T-helper 2 cell (primary cell): ENCODE results near the gene CYP3A5.
"Not testable (repeated sequence)": the region's sequence is repeated elsewhere in the genome, so short reads cannot be mapped to it uniquely, and the experiment has no call there.

Experiments
- DNase-seq, 5 experiments: peaks; one replicate each; pipeline versions ENCODE4 v3.0.0 to v3.0.0-alpha.2; 2012 to 2022
- total RNA-seq, 2 donors: gene quantifications; one replicate each; lab custom pipeline; 2026; lab: John Stamatoyannopoulos, UW

Gene CYP3A5
- 0 to 0.07 reads per million in 2 donors for total RNA-seq

DNA sequence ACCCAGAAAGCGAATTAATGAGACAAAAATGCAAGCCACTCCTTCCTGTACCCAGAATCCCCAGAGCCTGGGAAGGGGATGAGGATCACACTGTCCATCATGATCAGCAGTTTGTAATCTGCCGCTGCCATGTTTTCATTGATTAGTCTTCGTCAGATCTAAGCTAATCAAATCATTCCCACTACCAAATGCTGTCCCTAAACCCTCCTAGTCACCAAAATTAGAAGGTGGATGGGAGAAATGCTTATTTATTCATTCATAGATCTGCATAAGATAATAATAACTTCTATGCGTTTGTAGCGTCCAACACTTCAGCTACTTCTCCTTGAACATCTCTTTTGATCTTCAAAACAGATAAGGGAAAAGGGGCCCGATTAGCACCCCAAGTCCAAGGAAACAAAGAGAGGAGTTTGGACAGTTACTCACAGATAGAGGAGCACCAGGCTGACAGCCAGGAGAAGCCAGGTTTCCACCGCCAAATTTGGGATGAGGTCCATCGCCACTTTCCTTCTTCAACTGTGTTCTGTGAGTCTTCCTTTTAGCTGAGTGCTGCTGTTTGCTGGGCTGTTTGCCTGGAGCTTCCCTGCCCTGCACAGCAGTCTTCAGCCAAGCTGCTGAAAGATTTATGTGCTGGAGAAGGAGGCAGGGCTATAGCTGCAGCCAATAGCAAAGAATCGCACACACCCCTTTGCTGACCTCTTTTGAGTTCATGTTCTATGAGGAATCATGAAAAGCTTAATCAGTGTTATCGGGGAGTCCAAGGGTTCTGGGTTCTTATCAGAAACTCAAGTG, at the start of gene CYP3A5:
TSS of gene CYP3A5 (minus strand) at position 597 of the 792 bp plus-strand sequence. CDS start at position 497, 100 bp downstream.
- no peak for DNase-seq

DNA sequence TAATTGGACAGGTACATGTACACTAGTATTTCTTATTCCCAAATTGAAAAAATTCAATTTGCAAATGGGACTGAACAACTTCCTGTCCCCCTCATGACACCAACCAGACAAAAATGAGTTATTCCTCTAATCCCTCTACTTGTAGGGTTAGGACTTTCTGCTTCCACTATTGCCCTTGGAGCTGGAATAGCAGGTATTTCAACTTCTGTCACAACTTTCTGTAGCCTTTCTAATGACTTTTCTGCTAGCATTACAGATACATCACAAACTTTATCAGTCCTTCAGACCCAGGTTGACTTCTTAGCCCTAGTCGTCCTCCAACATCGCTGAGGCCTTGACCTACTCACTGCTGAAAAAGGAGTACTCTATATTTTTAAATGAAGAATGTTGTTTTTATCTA, 48.8 kb upstream of the CYP3A5 start:
- no peak for DNase-seq

DNA sequence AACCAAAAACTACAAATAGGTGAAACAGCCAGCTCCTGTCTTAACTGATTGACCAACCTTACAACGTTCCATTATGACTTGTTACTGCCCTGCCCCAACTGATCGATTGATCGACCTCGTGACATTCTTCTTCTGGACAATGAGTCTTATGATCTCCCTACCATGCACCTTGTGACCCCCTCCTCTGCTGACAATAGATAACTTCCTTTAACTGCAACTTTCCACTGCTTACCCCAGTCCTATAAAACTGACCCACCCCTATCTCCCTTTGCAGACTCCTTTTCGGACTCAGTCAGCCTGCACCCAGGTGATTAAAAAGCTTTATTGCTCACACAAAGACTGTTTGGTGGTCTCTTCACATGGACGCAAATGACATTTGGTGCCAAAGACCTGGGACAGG, 43.4 kb upstream of the CYP3A5 start:
- not testable (repeated sequence) for DNase-seq

DNA sequence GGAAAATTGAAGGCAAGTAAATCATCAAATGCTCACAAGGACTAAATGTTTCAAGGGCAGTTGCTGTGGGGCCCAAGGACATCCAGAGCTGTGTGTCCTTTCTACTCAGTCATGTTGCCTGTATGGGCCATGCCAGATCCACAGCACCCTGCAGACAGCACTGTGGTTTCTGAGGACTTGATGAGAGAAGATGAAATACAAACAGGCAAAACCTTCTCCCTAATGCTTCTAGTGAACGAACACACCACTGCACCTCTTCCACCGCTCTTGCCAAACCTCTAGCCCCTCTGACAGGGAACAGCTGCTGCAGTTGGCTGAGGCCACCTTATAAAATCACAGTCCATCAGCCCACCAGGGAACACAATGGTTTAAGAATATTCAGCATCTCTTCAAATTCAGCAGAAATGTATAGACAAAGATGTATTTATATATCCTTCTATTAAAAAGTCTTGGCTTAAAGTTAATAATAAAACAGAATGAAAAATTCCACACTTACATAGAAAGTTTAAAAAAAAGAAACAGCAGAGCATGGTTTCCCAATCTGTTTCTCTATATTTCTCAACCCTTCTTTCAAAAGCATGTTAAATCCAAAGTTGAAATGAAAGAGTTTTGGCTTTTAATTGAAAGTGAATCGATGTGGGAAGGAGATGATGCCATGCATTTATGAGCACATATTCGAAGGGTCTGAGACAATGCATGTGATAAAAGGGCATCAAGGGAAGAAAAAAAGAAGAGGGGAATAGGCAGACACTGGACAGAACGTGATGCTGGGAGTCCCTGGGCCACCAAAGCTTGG, 41.2 kb upstream of the CYP3A5 start:
- no peak for DNase-seq

DNA sequence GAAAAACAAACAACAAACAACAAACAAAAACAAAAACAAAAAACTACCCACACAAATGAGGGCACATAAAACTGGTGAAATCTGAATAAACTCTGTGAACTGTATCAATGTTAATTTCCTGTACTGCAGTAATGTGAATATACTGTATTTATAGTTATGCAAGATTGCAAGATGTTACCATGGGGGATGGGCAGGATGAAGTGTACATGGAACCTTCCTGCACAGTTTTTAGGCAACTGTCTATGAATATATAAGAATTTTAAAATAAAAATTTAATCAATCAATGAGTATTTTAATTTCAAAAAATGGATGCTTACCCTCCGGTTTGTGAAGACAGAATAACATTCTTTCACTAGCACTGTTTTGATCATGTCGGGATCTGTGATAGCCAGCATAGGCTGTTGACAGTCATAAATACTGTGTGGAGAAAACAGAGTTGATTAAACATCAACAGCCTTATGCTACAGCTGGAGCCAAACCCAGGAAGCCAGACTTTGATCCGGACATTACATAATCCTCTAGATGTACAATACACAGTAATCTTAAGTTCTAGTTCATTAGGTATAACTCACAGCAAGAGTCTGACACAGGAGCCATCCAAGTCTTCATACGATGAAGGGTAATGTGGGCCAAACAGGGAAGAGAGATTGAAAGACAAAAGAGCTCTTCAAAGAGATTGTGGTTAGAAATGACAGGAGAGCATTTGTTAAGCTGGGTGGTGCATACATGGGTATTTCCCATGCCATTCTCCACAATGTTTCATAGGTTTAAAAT, 40.4 kb upstream of the CYP3A5 start:
- no peak for DNase-seq

DNA sequence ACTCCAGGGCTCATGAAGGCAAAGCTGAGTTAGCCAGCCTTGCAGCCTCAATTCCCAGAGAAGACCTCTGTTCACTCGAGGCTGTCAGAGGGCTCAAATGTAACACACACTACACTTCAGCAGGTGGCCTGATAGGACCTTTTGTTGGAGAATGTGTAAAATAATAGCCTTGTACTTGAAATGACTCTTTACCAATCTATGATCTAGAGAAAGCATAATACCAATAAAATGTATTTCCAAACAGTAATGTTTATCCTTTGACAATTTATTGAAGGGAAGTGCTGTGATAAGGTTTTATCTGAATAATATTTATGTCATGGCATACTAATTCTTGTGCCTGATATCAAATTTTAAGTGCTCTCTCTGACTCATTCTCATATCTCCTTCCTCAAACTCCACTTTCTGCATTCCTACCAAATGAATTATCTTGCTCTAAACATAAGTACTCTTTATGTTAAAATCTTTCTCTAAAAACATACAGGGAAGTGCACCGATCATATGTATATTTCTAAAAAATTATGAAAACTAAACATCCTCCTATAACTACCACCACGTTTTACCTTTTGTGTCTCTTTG, 34.3 kb upstream of the CYP3A5 start:
- DNase-seq: no peak

DNA sequence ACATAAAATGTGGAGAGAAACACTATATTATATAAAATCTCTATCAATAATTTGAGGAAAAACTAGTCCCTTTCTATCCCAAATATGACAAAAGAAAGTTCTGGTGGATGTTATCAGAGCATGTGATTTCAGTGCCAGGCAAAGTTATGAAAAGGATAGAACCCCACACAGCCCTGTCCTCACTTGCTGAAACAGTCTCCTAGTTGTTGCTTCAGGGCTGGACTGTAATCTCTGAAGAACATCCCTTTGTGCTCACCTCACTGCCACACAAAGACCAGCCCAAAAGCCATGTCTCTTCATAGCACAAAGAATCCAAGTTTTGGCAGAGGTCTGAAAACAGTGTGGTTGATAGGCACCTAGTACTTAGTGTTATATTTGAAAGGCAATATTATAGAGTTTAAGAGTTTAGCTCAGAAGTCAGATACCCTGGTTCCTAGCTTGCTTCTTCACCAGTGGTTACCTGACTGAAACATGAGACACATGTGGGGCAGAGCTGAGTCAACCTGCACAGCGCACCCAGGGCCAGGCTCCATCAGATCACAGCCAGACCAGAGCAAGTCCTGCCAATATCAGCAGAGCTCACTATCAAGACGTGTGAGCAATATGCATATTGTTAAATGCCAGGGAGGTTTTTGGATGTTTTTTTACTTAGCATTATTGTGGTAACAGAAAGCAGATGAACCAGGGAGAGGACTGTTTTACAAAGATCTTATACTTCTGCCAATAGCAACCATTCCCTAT, 30.2 kb upstream of the CYP3A5 start:
- no peak for DNase-seq

DNA sequence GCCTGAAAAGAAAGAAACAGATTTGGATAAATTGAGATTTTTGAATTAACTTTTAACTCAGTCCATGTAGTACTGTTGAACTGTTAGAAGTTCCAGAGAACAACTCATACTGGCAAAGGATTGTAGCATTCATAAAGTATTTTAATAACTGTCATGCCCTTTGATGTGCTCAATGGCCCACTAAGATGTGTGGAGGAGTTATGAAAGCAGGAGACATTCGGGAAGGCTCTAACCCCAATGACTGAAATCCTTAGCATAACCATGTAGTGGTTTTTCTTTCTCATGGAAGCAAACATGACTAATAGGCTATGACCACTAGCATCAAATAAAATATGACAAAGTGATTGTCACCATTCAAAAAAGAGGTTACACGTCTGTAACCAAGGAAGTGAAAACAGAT, 29.5 kb upstream of the CYP3A5 start:
- no peak for DNase-seq

DNA sequence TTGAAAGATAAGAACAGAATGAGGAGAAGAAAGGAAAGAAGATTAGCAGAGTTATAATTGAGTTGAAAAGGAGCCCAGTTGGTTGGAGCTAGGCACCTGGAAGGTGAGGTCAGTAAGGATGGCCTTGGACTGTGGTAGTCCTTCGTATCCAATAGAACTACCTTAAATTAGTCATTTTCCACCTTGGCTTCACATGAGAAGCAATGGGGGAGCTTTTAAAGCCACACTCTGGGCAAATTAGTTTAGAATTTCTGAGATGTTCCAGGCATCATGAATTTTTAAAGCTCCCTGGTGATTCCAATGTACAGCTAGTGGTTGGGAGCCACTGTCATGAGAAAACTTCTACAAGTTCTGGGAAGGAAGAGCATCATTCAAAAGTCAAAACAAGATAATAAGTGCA, 27.3 kb upstream of the CYP3A5 start:
- DNase-seq: no peak

DNA sequence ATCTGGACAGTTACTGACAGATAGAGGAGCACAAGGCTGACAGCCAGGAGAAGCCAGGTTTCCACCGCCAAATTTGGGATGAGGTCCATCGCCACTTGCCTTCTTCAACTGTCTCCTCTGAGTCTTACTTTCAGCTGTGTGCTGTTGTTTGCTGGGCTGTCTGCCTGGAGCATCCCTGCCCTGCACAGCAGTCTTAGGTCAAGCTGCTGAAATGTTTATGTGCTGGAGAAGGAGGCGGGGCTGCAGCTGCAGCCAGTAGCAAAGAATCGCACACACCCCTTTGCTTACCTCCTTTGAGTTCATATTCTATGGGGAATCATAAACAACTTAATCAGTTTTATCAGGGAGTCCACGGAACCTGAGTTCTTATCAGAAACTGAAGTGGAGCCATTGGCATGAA, 20.1 kb upstream of the CYP3A5 start:
- DNase-seq: no peak

DNA sequence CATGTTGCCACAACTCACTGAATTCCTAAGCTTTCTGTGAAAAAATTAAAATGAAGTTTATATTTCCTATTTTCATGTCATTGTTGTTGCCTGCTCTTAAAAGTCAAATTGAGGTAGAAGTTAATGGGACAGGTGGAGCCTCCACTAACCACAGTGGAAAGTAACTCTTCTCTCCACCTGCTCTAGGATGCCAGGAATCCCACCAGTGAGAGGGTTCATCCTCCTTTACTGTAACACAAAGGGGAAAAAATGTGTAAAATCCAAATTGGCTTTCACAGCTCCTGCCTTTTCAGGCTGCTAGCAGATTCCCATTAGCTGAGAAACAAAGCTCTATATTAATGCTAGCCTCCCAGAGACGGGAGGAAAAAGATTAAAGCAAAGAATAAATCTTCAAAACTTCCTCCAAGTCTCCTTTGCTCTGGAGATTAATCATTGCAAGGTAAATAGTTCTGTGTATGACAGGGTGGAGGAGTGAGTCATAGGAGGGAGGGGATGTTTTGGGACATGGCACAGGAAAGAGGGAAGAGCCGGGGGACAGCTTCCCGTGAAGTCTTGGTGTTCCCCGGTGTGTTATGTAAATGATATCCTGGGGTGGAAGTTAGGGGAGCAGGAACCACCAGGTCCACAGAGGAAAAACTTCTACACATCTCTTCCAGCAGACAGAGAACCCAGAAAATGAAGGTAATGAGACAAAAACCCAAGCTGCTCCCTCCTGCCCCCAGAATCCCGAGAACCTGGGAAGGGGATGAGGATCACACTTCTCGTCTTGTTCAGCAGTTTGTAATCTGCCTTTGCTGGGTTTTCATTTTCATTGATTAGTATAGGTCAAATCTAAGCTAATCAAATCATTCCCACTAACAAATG, 19.3 kb upstream of the CYP3A5 start:
- DNase-seq: not testable (repeated sequence)

DNA sequence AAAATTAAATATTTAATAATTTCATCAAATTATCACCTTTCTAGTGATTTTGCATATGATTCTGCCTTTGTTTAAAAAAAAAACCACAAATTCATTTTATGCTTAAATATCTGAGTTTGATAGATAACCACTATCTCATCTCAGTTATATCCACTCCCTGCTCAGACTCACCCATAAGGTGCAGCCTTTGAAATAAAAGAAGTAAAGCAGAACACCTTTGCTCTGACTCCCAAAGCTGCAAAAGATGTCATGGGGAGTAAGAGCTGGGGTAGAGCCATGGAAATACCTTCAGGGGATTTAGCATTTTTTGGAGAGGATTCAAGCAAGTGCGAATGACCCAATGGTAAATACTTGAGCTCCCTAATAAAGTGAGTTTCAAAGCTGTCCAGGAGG, 15.1 kb upstream of the CYP3A5 start:
- no peak for DNase-seq

DNA sequence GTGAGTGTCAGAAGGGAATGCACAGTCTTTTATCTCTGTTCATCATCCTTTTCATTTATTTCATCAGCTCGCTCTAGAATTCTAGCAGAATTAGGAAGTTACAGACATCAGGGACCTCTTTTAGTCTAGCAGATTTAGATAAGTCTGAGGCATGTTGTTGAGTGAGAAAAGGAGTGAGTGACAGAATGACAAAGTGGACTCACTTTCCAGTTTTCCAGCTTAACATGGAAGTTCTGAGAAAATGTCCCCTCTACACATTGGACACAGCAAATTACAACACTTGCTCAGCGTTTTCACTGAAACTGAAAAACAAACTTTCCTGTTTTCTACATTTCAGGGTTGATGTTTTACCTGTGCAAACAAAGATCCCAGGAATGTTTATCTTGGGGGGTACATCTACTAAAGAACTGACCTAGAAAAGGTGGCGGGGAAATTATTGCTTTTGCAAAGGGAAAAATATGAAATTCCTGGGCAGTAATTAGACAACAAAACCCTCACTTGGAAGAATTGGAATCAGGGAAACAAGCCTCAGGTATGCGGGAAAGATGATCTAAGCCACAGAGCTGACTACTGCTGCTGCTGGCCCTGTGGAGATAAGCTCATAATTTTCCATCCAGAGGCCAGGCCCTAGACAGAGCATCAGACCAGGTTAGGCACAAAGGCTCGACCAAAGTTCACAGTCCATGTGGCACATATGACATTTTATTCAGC, 14.6 kb upstream of the CYP3A5 start:
- no peak for DNase-seq

DNA sequence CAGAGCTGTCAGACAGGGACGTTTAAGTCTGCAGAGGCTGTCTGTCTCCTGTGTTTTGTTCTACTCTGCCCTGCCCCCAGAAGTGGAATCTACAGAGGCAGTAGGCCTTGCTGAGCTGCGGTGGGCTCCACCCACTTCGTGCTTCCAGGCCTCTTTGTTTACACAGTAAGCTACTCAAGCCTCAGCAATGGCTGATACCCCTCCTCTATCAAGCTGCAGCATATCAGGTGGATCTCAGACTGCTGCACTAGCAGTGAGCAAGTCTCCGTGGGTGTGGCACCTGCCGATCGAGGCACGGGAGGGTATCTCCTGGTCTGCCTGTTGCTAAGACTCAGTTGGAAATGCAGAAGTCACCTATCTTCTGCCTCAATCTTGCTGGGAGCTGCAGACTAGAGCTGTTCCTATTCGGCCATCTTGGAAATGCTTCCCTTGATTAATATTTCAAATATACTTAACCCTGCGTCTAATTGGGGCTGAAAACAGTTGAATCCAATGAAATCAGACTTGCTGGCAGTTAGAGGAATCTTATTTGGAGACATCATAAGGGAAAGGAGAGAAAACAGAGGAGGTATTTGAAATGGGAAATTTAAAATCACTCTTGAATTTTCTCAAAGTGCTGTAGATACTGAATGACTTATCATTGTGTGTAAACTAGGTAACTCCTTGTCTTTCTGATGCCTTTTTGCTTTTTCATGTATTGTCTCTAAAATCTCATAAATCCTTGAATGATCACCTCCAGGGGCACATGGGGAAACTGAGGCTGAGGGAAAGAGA, 13.8 kb upstream of the CYP3A5 start:
- DNase-seq: peak in 1 of 5 experiments; percentile 41

DNA sequence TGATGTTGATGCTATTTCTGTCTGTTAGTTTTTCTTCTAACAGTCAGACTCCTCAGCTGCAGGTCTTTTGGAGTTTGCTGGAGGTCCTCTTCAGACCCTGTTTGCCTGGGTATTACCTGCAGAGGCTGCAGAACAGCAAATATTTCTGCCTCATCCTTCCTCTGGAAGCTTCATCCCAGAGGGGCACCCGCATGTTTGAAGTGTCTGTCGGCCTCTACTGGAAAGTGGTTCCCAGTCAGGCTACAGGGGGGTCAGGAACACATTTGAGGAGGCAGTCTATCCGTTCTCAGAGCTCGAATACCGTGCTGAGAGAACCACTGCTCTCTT, 13.3 kb upstream of the CYP3A5 start:
- DNase-seq: no peak

DNA sequence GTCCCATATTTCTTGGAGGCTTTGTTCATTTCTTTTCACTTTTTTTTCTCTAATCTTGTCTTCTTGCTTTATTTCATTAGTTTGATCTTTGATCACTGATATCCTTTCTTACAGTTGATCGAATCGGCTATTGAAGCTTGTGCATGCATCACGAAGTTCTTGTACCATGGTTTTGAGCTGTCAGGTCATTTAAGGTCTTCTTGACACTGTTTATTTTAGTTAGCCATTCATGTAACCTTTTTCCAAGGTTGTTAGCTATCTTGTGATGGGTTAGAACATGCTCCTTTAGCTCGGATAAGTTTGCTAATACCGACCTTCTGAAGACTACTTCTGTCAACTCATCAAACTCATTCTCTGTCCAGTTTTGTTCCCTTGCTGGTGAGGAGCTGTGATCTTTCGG, 12.8 kb upstream of the CYP3A5 start:
- DNase-seq: not testable (repeated sequence)

DNA sequence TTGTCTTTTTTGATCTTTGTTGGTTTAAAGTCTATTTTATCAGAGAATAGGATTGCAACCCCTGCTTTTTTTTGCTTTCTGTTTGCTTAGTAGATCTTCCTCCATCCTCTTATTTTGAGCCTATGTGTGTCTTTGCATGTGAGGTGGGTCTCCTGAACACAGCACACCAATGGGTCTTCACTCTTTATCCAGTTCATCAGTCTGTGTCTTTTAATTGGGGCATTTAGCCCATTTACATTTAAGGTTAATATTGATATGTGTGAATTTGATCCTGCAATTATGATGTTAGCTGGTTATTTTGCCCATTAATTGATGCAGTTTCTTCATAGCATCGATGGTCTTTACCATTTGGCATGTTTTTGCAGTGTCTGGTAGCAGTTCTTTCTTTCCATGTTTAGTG, 11.9 kb upstream of the CYP3A5 start:
- DNase-seq: not testable (repeated sequence)

DNA sequence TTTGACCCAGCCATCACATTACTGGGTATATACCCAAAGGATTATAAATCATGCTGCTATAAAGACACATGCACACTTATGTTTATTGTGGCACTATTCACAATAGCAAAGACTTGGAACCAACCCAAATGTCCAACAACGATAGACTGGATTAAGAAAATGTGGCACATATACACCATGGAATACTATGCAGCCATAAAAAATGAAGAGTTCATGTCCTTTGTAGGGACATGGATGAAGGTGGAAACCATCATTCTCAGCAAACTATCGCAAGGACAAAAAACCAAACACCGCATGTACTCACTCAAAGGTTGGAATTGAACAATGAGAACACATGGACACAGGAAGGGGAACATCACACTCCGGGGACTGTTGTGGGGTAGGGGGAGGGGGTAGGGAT, 11.1 kb upstream of the CYP3A5 start:
- DNase-seq: not testable (repeated sequence)

DNA sequence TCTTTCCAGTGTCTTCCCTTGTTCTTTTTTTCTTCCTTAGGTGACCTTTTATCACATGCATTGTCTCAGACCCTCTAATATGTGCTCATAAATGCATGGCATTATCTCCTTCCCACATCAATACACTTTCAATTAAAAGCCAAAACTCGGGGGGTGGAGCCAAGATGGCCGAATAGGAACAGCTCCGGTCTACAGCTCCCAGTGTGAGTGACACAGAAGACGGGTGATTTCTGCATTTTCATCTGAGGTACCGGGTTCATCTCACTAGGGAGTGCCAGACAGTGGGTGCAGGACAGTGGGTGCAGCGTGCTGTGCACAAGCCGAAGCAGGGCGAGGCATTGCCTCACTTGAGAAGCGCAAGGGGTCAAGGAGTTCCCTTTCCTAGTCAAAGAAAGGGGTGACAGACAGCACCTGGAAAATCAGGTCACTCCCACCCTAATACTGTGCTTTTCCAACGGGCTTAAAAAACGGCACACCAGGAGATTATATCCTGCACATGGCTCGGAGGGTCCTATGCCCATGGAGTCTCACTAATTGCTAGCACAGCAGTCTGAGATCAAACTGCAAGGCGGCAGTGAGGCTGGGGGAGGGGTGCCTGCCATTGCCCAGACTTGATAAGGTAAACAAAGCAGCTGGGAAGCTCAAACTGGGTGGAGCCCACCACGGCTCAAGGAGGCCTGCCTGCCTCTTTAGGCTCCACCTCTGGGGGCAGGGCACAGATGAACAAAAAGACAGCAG, 6.2 kb upstream of the CYP3A5 start:
- DNase-seq: not testable (repeated sequence)
